Epithelial cell of umbilical artery (primary cell): Measurements from ENCODE around the gene DIO2. TPM values are rescaled to one million over a fixed set of nuclear protein-coding genes. Genes with fewer than 3 reads are reported as not detected.

Experiments used
- total RNA-seq: library from RNA; depleted of rRNA; stranded (reverse); fragments of >200 nt; gene quantifications from 2 replicates; pipeline ENCODE4 v1.2.3, GENCODE V29; 2014

The DIO2 gene
- 0.15 TPM in 1 of 2 replicates, not detected in the other for total RNA-seq

DNA sequence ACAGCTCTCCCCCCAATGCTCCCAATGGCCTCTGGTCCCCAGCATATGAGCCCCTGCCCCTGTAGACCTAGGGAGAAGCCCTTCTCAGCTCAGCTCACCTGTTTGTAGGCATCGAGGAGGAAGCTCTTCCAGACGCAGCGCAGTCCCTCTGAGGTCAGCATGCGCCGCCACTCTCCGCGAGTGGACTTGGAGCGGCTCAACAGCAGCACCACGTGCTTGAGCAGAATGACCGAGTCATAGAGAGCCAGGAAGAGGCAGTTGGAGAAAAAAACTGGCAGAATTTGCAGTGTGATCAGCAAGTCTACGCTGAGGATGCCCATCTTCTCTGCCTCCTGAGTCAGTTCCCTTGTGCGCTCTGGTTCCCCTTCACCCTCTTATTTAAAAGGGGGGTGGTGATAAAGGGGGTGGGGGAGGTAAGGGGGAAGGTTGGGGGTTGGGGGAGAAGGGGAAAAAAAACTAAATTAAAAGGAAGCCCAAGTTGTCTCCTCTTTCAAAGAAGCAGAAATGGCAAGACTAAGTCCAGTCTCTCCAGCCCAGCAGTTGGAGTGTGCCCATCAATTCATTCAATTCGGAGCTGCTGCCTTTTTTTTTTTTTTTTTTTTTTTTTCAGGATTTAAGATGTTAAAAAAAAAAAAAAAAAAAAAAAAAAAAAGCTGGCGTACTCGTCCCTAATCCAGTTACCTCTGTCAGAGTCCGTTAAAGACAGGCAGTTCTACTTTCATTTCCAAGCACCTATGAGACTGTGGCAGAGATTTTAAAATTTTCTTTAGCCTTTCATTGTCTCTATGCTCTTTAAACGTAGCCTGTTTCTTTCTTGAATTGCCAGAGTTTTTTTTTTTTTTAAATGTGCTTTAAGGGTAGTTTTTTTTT lies at the start of gene DIO2:
TSS of gene DIO2 (minus strand) at position 352 of the 870 bp plus-strand sequence. CDS start at position 320, 32 bp downstream.

